Measurements from ENCODE around the gene NPAS3.

The NPAS3 gene

DNA sequence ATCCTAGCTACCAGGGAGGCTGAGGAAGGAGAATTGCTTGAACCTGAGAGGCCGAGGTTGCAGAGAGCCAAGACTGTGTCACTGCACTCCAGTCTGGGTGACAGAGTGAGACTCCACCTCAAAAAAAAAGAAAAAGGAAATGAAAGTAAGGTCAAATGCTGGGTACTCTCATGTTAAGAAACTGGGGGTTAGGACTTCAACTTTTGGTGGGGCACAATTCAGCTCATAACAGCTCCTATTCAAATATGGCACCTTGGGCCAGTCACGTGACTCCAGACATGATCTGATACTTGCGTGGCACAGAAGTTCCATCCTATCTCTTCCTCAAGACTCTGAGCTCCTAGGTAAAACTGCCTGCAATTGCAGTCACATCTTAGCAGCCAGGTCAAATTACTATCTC is 869.5 kb downstream of the NPAS3 start:
- TF ChIP-seq GATA1 (IDR thresholded peaks at IDR 0.05; ENCODE audit: low read depth, low read length) (no peak), POLR2A (IDR thresholded peaks at IDR 0.05; ENCODE audit: low read length) (no peak)

GRCh38 chr14:33809396-33809981 is 870.8 kb downstream of the NPAS3 start:
- no peak for TF ChIP-seq POLR2A (IDR thresholded peaks at IDR 0.05; ENCODE audit: low read length)
- DNase-seq, result no peak

More for the DNA sequence above, 869.5 kb downstream of the NPAS3 start:
- peak in 1 of 2 experiments; percentile 18 for DNase-seq

DNA sequence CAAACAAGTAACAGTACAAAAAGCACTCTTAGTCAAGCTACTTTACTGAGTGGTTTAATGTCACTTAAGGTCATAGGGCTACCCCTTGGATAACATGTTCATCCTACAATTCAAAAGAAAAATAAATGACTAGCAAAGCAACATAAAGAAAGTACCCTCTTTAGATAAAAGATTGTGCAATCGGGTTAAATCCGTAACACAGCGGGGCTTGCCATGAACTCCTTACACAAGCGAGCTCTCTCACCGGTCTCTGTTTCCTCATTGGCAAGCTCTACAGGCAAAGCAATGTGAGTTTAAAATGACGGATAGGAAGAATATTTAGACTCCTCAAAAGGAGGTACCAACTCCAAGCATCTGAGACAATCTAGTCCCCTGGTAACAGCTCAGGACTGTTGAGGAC is 871.6 kb downstream of the NPAS3 start:
- DNase-seq, result no peak
- TF ChIP-seq POLR2A (IDR thresholded peaks at IDR 0.05; ENCODE audit: low read length) (no peak), GATA1 (IDR thresholded peaks at IDR 0.05; ENCODE audit: low read depth, low read length) (no peak)

GRCh38 chr14:33811721-33812120 is 873.0 kb downstream of the NPAS3 start:
- no peak for TF ChIP-seq GATA1 (IDR thresholded peaks at IDR 0.05; ENCODE audit: low read depth, low read length)
- no peak for TF ChIP-seq POLR2A (IDR thresholded peaks at IDR 0.05; ENCODE audit: low read length)
- peak; percentile 41 to 73 for DNase-seq

GRCh38 chr14:33812181-33812580 is 873.5 kb downstream of the NPAS3 start:
- peak; percentile 43 to 73 for DNase-seq

DNA sequence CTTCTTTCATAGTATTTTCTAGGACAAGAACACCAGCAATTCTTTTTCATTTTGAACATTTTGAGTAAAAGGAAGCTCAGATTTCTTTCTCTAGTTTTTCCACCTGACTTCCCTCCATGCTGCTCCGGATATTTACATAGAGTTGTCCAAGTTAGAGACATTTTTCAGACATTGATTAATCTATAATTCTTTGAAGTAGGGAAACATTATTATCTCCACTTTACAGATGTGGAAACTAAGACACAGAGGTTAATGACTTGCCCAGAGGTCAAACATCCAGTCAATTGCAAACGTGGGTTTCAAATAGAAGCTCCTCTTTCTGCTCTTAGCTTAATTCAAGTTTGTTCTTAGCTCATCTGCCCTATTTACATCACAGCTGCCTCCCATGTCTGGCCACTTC is 873.9 kb downstream of the NPAS3 start:
- no peak for TF ChIP-seq POLR2A (IDR thresholded peaks at IDR 0.05; ENCODE audit: low read length)
- no peak for TF ChIP-seq GATA1 (IDR thresholded peaks at IDR 0.05; ENCODE audit: low read depth, low read length)
- peak; percentile 19 to 43 for DNase-seq

More at GRCh38 chr14:33812181-33812580, 873.5 kb downstream of the NPAS3 start:
- TF ChIP-seq GATA1 (IDR thresholded peaks at IDR 0.05; ENCODE audit: low read depth, low read length), result no peak
- TF ChIP-seq POLR2A (IDR thresholded peaks at IDR 0.05; ENCODE audit: low read length), result no peak

DNA sequence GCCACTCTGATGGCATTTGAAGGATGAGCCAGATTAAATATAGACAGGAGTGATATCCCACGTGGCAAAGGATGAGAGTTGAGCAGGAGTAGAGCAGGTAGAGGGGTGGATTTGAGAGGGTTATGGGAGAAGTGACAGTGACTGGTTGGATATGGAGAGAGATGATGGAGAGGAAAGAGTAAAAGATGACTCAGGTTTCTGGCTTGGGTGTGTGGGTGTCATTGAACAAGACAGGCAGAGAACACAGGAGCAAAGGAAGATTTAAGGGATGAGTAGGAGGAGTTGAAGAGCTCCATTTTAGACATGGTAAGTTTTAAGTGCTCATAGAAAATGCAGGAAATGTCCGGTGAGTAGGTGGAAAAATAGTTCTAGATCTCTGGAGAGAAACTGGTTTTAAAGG is 875.3 kb downstream of the NPAS3 start:
- no peak for DNase-seq
- no peak for TF ChIP-seq GATA1 (IDR thresholded peaks at IDR 0.05; ENCODE audit: low read depth, low read length)
- TF ChIP-seq POLR2A (IDR thresholded peaks at IDR 0.05; ENCODE audit: low read length), result no peak

DNA sequence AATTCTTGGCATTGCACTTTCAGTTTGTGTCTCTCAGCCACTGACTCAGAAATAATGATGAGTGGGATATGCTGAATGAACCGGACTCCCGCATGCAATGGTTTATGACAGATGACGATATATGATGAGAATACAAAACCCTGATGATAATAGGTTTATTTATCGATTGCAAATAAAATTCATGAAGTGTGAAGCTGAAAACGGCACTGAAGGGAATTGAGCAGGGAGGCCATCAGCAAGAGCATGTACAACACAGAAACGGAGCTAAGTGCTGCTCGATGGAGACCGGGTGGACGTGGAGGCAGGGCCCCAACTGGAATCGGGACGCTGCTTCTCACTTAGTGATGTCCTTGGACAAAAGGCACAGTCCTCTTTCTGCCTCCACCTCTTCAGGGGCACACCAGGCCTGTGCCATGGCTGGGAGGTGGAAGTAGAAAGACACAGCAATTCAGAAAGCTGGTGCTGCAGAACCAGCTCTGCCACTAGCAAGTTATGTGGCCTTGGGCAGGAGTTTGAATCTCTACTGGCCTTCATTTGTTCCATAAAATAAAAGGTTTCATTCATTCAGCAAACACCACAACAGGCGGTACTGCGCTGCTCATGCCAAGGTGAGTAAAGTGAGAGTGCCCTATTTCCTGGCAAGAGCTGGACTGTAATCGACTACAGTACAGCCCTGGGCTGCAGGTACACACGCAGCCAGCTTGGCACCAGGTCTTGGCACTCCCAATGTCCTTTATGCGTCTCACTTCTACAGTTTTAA is 895.2 kb downstream of the NPAS3 start:
- no peak for DNase-seq
- TF ChIP-seq GATA1 (IDR thresholded peaks at IDR 0.05; ENCODE audit: low read depth, low read length) (no peak), POLR2A (IDR thresholded peaks at IDR 0.05; ENCODE audit: low read length) (no peak)

DNA sequence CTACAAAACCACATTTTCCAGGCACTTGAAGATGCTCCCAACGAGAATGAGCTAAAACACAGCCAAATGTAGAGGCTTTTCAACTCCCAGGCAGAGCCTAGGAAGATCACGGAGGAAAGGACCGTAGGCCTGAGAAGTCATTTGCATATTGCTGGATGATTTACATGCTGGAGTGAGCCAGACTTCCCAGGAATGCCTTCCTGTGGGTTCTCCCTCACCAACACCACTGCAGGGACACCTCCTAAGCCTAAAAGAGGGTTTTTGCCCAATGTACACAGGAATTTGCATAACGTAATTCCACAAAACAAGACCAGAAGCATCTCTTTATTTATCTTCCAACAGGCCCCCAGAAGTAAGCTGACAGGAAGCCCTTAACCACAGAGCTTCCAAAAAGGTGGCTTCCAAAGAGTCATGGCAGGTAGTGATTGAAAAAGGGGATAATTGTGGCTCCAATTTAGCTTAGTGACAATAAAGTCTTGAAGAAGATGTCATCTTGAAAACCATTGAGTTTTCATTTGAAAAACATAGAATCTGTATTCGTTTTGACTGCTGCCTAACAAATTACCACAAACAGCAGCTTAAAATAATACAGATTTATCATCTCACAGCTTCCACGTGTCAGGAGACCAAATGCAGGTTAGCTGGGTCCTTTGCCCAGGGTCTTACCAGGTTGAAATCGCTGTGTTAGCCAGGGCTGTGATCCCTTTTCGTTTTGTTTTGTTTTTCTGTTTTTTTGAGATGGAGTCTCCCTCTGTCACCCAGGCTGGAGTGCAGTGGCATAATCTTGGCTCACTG is 896.0 kb downstream of the NPAS3 start:
- no peak for TF ChIP-seq POLR2A (IDR thresholded peaks at IDR 0.05; ENCODE audit: low read length)
- TF ChIP-seq GATA1 (IDR thresholded peaks at IDR 0.05; ENCODE audit: low read depth, low read length), result no peak
- DNase-seq, result no peak

GRCh38 chr14:33835261-33835655 is 896.6 kb downstream of the NPAS3 start:
- no peak for TF ChIP-seq GATA1 (IDR thresholded peaks at IDR 0.05; ENCODE audit: low read depth, low read length)
- TF ChIP-seq POLR2A (IDR thresholded peaks at IDR 0.05; ENCODE audit: low read length), result no peak
- no peak for DNase-seq

DNA sequence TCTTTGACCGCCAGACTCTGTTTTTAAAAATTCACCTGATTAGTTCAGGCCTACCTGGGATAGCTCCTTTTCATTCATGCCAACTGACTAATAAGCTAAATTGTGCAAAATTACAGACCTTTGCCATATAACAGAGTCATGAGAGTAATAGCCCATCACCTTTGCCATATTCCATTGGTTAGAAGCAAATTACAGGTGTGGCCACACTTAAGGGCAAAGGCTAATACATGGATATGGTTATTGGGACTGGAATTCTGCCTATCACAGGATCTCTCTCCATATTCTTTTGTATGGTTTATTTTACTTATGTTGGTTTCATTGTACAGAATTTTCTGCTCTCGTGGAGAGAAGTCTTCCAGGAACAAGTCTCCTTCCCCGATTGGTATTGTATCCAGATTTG is 897.0 kb downstream of the NPAS3 start:
- DNase-seq, result no peak
- TF ChIP-seq POLR2A (IDR thresholded peaks at IDR 0.05; ENCODE audit: low read length) (no peak), GATA1 (IDR thresholded peaks at IDR 0.05; ENCODE audit: low read depth, low read length) (no peak)

- no peak for TF ChIP-seq POLR2A (IDR thresholded peaks at IDR 0.05; ENCODE audit: low read length)
- no peak for TF ChIP-seq GATA1 (IDR thresholded peaks at IDR 0.05; ENCODE audit: low read depth, low read length)
- DNase-seq, result peak; percentile 44 to 72
These were observed 897.7 kb downstream of the NPAS3 start for GRCh38 chr14:33836203-33836899.

DNA sequence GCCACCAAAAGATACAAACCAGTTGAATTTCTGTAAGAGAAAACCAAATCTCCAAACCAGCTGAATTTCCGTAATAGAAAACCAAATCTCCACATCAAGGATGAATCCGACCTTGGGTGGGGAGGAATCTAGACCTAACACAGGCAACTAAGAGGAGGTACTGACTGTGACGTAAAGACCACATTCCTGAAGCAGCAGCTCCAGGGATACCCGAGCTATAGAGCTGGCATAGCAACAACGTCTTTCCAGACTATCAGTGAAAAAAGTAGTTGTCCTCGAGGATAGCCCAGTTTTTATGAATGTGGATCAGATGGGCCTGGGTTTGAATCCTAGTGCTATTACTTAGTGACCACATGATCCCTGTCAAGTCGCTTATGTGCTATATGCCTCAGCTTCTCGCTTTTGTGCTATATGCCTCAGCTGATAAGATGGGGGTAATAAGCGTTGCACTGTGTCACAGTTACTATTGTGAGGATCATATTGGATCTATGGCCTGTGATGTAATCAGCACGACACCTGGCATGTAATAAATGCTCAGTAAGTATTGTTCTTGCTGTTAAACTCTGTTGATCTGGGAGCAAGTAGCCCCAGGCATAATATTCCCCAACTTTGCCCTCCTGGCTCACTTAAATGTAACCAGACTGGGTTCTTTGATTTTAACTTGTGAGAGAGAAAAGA is 898.4 kb downstream of the NPAS3 start:
- TF ChIP-seq POLR2A (IDR thresholded peaks at IDR 0.05; ENCODE audit: low read length), result no peak
- DNase-seq, result no peak

Measured in erythroblast (primary cell).